VCaP (cell line): ENCODE data around the gene CDC45.

Experiments
- H3K27ac ChIP-seq: fragments of 450-650 bp; 2 replicates; pipeline ENCODE4 v1.5.1; 2017
- CTCF ChIP-seq: fragments of 450-650 bp; conservative IDR thresholded peaks from 2 replicates; pipeline ENCODE4 v1.5.1; 2017; ENCODE audit warnings: mild to moderate bottlenecking, moderate library complexity

CDC45 gene

GRCh38 chr22:19515654-19516377, 36.1 kb downstream of the CDC45 start:
- no peak for TF ChIP-seq CTCF
- peak overlapping the region; percentile 97; the same call in 1 of the 2 replicates for H3K27ac ChIP-seq

- no peak for TF ChIP-seq CTCF
- H3K27ac ChIP-seq, result peak overlapping the region; percentile 97; the same call in 1 of the 2 replicates
These were observed 36.9 kb downstream of the CDC45 start for GRCh38 chr22:19516378-19517170.

- no peak for TF ChIP-seq CTCF
- peak overlapping the region; percentile 59; the same call in 1 of the 2 replicates for H3K27ac ChIP-seq
These were observed 37.4 kb downstream of the CDC45 start for GRCh38 chr22:19517171-19517500.

- peak overlapping the region; percentile 59; the same call in 1 of the 2 replicates for H3K27ac ChIP-seq
- TF ChIP-seq CTCF, result no peak
These were observed 38.3 kb downstream of the CDC45 start for GRCh38 chr22:19517919-19518611.

- peak overlapping the region; percentile 59; the same call in 1 of the 2 replicates for H3K27ac ChIP-seq
- TF ChIP-seq CTCF, result no peak
These were observed 38.9 kb downstream of the CDC45 start for GRCh38 chr22:19518635-19519034.

- no peak for TF ChIP-seq CTCF
- peak overlapping the region; percentile 59; the same call in 1 of the 2 replicates for H3K27ac ChIP-seq
These were observed 39.6 kb downstream of the CDC45 start for GRCh38 chr22:19519041-19519926.
